HepG2 (cell line): Measurements from ENCODE around the gene ZNRF3.

Source experiments
- GABPA ChIP-seq, 2 experiments: IDR thresholded peaks; 2 replicates each; pipeline ENCODE4 v1.6.1; 2011 to 2016; ENCODE audit warnings: low read depth in 2 of 2, low read length in 1 of 2, missing biosample characterization in 1 of 2, missing genetic modification characterization in 1 of 2
- NFRKB ChIP-seq: fragments of 450-650 bp; IDR thresholded peaks from 2 replicates; pipeline ENCODE4 v1.6.1; 2017
- POLR2AphosphoS2 ChIP-seq: IDR thresholded peaks from 2 replicates; pipeline ENCODE4 v1.6.1; 2011; ENCODE audit warnings: low read depth, low read length, improper control_type of control experiment
- RBM39 ChIP-seq: fragments of 200-400 bp; formaldehyde crosslinking; IDR thresholded peaks from one replicate; pipeline ENCODE4 v1.6.1; 2018; ENCODE audit warnings: antibody characterized with exemption, mild to moderate bottlenecking, low read depth, low read length; ENCODE audit not compliant: poor library complexity, severe bottlenecking
- SIN3A ChIP-seq: IDR thresholded peaks from 2 replicates; pipeline ENCODE4 v1.6.1; 2011; ENCODE audit warnings: low read depth, mild to moderate bottlenecking, control low read depth, low read length, borderline replicate concordance

DNA sequence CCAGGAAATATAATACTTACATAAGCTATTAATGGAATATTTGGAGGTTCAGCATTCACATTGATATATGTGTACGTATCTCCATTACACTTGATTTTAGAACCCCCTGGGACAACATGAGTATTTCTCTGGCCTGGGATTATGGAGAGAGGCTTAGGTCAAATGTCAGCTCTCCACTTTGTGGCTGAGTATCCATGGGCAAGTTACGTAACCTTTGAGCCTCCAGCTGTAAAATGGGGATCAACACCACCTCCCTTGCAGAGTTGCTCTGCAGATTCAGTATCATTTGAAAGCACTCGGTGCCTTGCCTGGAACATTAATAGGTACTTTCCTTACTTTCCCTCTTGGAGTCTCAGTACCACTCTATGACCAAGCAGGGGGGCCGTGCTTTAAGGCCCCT is 145.1 kb downstream of the ZNRF3 start:
- TF ChIP-seq NFRKB (no peak), GABPA (IDR thresholded peaks at IDR 0.05; ENCODE audit: low read depth, low read length) (no peak), GABPA (CRISPR knock-in tag; IDR thresholded peaks at IDR 0.05; ENCODE audit: low read depth) (no peak), SIN3A (no peak), RBM39 (no peak), POLR2AphosphoS2 (no peak)
